ENCODE results near the gene LEUTX.
"Not testable (repeated sequence)": the region's sequence is repeated elsewhere in the genome, so short reads cannot be mapped to it uniquely, and the experiment has no call there.

The LEUTX gene

DNA sequence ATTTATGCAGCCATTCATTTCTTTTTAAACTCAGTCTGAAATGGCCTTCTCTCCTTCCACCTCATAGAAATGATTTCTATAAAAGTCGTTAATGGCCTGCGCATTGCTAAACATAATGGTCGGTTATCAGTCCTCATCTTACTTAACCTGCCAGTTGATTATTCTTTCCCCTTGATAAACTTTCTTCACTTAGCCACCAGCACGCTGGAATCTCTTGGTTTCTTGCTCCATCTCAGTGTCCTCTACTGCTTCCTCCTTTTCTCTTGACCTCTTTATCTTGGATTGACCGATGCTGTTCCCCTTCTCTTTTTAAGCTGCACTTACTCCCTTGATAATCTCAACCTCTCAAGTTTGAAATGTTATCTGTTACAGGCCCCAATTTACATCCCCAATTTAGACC, 28.7 kb upstream of the LEUTX start:
- CTCF ChIA-PET = no interaction called here
- no peak overlapping the region for H3K4me3 ChIP-seq (ENCODE audit: low read depth, low read length)
- POLR2A ChIA-PET = no interaction called here
- TF ChIP-seq, protein P1, sequence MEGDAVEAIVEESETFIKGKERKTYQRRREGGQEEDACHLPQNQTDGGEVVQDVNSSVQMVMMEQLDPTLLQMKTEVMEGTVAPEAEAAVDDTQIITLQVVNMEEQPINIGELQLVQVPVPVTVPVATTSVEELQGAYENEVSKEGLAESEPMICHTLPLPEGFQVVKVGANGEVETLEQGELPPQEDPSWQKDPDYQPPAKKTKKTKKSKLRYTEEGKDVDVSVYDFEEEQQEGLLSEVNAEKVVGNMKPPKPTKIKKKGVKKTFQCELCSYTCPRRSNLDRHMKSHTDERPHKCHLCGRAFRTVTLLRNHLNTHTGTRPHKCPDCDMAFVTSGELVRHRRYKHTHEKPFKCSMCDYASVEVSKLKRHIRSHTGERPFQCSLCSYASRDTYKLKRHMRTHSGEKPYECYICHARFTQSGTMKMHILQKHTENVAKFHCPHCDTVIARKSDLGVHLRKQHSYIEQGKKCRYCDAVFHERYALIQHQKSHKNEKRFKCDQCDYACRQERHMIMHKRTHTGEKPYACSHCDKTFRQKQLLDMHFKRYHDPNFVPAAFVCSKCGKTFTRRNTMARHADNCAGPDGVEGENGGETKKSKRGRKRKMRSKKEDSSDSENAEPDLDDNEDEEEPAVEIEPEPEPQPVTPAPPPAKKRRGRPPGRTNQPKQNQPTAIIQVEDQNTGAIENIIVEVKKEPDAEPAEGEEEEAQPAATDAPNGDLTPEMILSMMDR (IDR thresholded peaks at IDR 0.05; ENCODE audit: insufficient read depth, low read length, missing control alignments) = no peak
- no peak for DNase-seq (ENCODE audit: low read depth, low spot score)

DNA sequence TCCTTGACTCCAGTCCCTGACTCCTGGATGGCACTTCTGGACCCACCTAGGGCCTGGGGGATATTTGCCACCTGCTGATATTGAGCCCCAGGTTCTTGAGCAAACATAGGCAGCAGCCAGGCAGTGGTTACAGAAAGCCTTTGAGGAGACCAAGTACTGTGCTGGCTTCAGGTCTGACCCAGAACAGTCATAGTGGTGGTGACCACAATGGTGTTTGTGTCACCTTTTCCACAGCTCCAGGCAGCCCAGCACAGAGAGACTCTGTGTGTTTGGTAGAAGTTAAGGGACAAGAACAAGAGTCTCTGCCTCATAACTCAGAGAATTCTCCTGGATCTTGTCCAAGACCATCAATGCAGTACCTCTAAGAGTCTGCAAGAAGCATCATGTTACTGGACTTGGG, 26.3 kb upstream of the LEUTX start:
- no peak overlapping the region for H3K4me3 ChIP-seq (ENCODE audit: low read depth, low read length)
- POLR2A ChIA-PET = no interaction called here
- DNase-seq (ENCODE audit: low read depth, low spot score) = no peak
- CTCF ChIA-PET = interaction anchor here (1.3 to 1.5 kb wide), 2 partner anchors 12 to 17 kb away, joined by 3 to 4 read pairs; no protein-coding TSS in a partner anchor
- TF ChIP-seq, protein P1 (IDR thresholded peaks at IDR 0.05; ENCODE audit: insufficient read depth, low read length, missing control alignments) = no peak

DNA sequence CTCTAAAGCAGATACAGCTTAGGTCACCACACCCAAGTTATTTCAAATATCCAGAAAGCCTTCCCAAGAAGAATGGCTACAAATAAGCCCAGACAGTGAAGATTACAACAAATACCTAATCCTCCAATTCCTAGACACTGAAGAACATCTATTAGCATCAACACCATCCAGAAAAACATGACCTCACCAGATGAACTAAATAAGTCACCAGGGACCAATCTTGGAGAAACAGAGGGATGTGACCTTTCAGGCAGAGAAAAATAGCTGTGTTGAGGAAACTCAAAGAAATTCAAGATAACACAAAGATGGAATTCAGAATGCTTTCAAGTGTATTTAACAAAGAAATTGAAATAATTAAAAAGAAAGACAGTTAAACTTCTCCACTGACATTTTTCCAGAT, 25.9 kb upstream of the LEUTX start:
- ChIA-PET CTCF (interaction anchor here (1.5 kb wide), 1 partner anchor 12 kb away, joined by 4 read pairs; no protein-coding TSS in a partner anchor), POLR2A (no interaction called here)
- TF ChIP-seq, protein P1 (IDR thresholded peaks at IDR 0.05; ENCODE audit: insufficient read depth, low read length, missing control alignments) = no peak
- no peak for DNase-seq (ENCODE audit: low read depth, low spot score)
- H3K4me3 ChIP-seq (ENCODE audit: low read depth, low read length) = no peak overlapping the region

DNA sequence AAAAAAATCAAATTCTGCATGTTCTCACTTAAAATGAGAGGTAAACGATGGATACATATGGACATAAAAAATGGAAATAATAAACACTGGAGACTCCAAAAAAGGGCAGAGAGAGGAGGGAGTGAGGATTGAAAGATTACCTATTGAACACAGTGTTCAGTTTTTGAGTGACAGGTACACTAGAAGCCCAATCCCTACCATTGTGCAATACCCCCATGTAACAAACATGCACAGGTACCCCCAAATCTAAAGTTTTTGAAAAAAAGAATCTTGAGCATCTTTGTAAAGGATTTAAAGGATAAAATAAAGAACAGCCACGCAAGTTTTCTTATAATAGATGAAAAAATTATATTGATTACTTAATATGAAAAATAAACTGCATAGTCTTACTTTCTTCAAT, 24.1 kb upstream of the LEUTX start:
- TF ChIP-seq, protein P1 (IDR thresholded peaks at IDR 0.05; ENCODE audit: insufficient read depth, low read length, missing control alignments) = no peak
- H3K4me3 ChIP-seq (ENCODE audit: low read depth, low read length) = no peak overlapping the region
- POLR2A ChIA-PET = no interaction called here
- CTCF ChIA-PET = interaction anchor here (1.2 to 1.4 kb wide), 2 partner anchors 10 to 12 kb away, joined by 4 to 6 read pairs; no protein-coding TSS in a partner anchor
- DNase-seq (ENCODE audit: low read depth, low spot score) = no peak

DNA sequence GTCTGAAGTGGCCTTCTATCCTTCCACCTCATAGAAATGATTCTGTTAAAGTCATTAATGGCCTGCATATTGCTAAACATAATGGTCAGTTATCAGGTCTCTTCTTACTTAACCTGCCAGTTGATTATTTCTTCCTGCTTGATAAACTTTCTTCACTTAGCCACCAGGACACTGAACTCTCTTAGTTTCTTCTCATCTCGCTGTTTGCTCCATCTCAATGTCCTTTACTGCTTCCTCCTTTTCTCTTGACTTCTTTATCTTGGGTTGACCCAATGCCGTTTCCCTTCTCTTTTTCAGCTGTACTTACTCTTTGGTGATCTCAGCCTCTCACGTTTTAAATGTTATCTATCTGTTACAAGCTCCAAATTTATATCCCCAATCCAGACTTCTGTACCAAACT, 23.7 kb upstream of the LEUTX start:
- no peak overlapping the region for H3K4me3 ChIP-seq (ENCODE audit: low read depth, low read length)
- POLR2A ChIA-PET = no interaction called here
- TF ChIP-seq, protein P1 (IDR thresholded peaks at IDR 0.05; ENCODE audit: insufficient read depth, low read length, missing control alignments) = no peak
- CTCF ChIA-PET = interaction anchor here (0.6 to 1.2 kb wide), 3 partner anchors 10 to 125 kb away, joined by 3 to 4 read pairs (median 3); no protein-coding TSS in a partner anchor
- DNase-seq (ENCODE audit: low read depth, low spot score) = no peak

DNA sequence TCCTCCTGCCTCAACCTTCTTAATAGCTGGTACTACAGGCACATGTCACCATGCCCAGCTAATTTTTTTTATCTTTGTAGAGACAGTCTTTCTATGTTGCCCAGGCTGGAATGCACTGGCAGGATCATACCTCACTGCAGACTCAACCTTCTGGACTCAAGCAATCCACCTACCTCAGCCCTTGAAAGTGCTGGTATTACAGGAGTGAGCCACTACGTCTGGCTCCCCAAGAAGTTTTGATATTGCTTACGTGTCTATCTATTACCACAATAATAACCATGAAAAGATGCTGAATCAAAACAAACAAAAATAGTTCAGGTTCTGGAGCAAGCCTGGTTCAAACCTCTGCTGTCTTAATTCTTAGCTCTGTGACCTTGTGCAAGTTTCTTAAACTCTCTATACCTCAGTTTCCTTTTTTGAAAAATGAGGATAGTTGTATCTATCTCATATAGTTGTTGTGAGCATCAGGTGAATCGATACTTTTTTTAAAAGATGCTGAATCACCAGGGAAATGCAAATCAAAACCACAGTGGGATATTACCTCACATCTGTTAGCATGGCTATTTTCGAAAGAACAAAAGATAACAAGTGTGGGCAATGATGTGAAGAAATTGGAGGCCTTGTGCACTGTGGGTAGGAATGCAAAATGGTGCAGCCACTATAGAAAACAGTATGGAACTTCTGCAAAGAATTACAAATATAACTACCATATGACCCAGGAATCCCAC, 19.0 kb upstream of the LEUTX start:
- no peak overlapping the region for H3K4me3 ChIP-seq (ENCODE audit: low read depth, low read length)
- POLR2A ChIA-PET = no interaction called here
- TF ChIP-seq, protein P1 (IDR thresholded peaks at IDR 0.05; ENCODE audit: insufficient read depth, low read length, missing control alignments) = no peak
- DNase-seq (ENCODE audit: low read depth, low spot score) = no peak
- CTCF ChIA-PET = no interaction called here

DNA sequence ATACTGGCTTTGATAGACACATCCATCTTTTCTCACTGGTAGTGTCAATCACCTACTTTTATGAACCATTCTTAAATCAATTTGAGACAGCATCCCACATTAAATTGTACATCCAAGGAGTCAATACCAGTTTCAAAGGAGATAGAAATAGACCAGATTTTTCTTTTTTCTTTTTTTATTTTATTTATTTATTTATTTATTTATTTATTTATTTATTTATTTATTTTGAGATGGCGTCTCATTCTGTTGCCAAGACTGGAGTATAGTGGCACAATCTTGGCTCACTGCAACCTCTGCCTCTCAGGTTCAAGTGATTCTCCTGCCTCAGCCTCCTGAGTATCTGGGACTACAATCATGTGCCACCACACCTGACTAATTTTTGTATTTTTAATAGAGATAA, 16.8 kb upstream of the LEUTX start:
- H3K4me3 ChIP-seq (ENCODE audit: low read depth, low read length); CTCF ChIA-PET; DNase-seq (ENCODE audit: low read depth, low spot score); POLR2A ChIA-PET: not testable (repeated sequence)

Data from AG04449 (cell line).